PC-9 (cell line): Measurements from ENCODE around the gene TXNDC16. TPM values are rescaled to one million over a fixed set of nuclear protein-coding genes. Genes with fewer than 3 reads are reported as not detected.

ENCODE experiments used
- BruUV-seq: library from RNA; stranded (reverse); fragments of 400-500 nt; replicated peaks from 2 replicates; lab custom pipeline; 2021; lab: Mats Ljungman, UMichigan
- CTCF ChIA-PET: fragments of 300-600 bp; sonication (Branson Sonifier 250); formaldehyde crosslinking; loops from one replicate; lab custom pipeline; 2022; ENCODE audit warnings: antibody characterized with exemption; lab: Charles Lee
- POLR2A ChIA-PET: fragments of 300-600 bp; sonication (Branson Sonifier 250); formaldehyde crosslinking; loops from one replicate; lab custom pipeline; 2022; ENCODE audit warnings: antibody characterized with exemption; ENCODE audit not compliant: unreplicated experiment; lab: Charles Lee
- DNase-seq, 2 experiments: peaks; one replicate each; pipeline versions ENCODE4 v3.0.0 to v3.0.0-alpha.2; 2015 to 2022; ENCODE audit warnings: mixed read lengths in 1 of 2
- H2AFZ ChIP-seq: fragments of 200-600 bp; sonication (generic); 2 replicates; pipeline ENCODE4 v1.8.1; 2017; ENCODE audit warnings: antibody characterized with exemption
- H3F3A ChIP-seq: fragments of 200-600 bp; sonication (generic); 2 replicates; pipeline ENCODE4 v1.8.1; 2017; ENCODE audit warnings: antibody characterized with exemption, mild to moderate bottlenecking, low read depth; ENCODE audit not compliant: insufficient read depth
- H3K27ac ChIP-seq: fragments of 200-600 bp; sonication (generic); 2 replicates; pipeline ENCODE4 v1.6.1; 2016; ENCODE audit warnings: mixed run types
- H3K27me3 ChIP-seq: fragments of 200-600 bp; sonication (generic); 2 replicates; pipeline ENCODE4 v1.6.1; 2016; ENCODE audit warnings: low read depth, mixed run types; ENCODE audit not compliant: insufficient read depth
- H3K36me3 ChIP-seq: fragments of 200-600 bp; sonication (generic); 2 replicates; pipeline ENCODE4 v1.6.1; 2016; ENCODE audit warnings: low read depth, mixed run types
- H3K4me1 ChIP-seq: fragments of 200-600 bp; sonication (generic); replicated peaks from 2 replicates; pipeline ENCODE4 v1.6.1; 2016; ENCODE audit warnings: mixed run types; ENCODE audit not compliant: insufficient read depth
- H3K4me2 ChIP-seq: fragments of 200-600 bp; sonication (generic); 2 replicates; pipeline ENCODE4 v1.6.1; 2017; ENCODE audit warnings: mixed run types
- H3K4me3 ChIP-seq: fragments of 200-600 bp; sonication (generic); 2 replicates; pipeline ENCODE4 v1.6.1; 2016; ENCODE audit warnings: mixed run types
- H3K79me2 ChIP-seq: fragments of 200-600 bp; sonication (generic); 2 replicates; pipeline ENCODE4 v1.6.1; 2017; ENCODE audit warnings: low read depth, mixed run types
- H3K9me2 ChIP-seq: fragments of 200-600 bp; sonication (generic); 2 replicates; pipeline ENCODE4 v1.8.1; 2017; ENCODE audit warnings: mild to moderate bottlenecking; ENCODE audit not compliant: insufficient read depth
- H3K9me3 ChIP-seq: fragments of 200-600 bp; sonication (generic); 2 replicates; pipeline ENCODE4 v1.8.1; 2016; ENCODE audit warnings: low read depth; ENCODE audit not compliant: insufficient read depth
- H4K20me1 ChIP-seq: fragments of 200-600 bp; sonication (generic); 2 replicates; pipeline ENCODE4 v1.8.1; 2017; ENCODE audit not compliant: insufficient read depth
- EZH2 ChIP-seq: fragments of 200-600 bp; sonication (generic); IDR thresholded peaks from 2 replicates; pipeline ENCODE4 v1.8.0; 2017; ENCODE audit warnings: antibody characterized with exemption, low read depth
- intact Hi-C: fragments of 100-400 bp; cut with micrococcal nuclease; formaldehyde crosslinking; loops from one replicate; pipeline ENCODE4 v1.10.0; 2022; ENCODE audit not compliant: unreplicated experiment
- total RNA-seq: library from RNA; stranded (reverse); gene quantifications from 2 replicates; pipeline ENCODE4 v1.2.3, GENCODE V29; 2021
- TF ChIP-seq, protein P1 (sequence below): fragments of 200-600 bp; sonication (generic); conservative IDR thresholded peaks from 2 replicates; pipeline ENCODE4 v1.6.1; 2017; ENCODE audit warnings: mixed run types, antibody characterized with exemption, mild to moderate bottlenecking, moderate library complexity

TXNDC16 gene
- total RNA-seq, 1 experiment from 2014 or later: 5.7 TPM

DNA sequence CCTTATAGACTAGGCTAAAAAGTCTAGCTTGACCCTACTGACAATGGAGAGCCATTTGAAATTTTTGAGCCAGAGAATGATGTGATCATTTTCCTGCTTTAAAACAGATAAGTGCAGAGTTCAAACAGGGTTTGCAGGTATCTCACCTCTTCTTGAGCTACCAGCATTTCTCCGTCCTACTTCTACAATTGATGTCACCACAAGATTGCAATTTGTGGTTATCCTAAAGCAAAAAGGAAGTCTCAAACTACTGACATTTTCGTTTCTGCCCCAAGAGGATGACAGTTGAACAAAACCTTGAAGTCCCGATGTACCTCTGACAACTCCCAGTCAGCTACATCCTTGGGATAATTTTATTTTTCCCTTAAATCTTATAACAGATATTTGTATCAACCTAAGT is 151.5 kb downstream of the TXNDC16 start:
- no peak overlapping the region for H3K4me2 ChIP-seq
- BruUV-seq: no TSS peak
- no peaks in the 10 kb centered on the region for H4K20me1 ChIP-seq
- no peak for DNase-seq
- ChIA-PET POLR2A (no interaction called here), CTCF (no interaction called here)
- no peak overlapping the region for H2AFZ ChIP-seq
- no peak for TF ChIP-seq EZH2
- TF ChIP-seq, protein P1, sequence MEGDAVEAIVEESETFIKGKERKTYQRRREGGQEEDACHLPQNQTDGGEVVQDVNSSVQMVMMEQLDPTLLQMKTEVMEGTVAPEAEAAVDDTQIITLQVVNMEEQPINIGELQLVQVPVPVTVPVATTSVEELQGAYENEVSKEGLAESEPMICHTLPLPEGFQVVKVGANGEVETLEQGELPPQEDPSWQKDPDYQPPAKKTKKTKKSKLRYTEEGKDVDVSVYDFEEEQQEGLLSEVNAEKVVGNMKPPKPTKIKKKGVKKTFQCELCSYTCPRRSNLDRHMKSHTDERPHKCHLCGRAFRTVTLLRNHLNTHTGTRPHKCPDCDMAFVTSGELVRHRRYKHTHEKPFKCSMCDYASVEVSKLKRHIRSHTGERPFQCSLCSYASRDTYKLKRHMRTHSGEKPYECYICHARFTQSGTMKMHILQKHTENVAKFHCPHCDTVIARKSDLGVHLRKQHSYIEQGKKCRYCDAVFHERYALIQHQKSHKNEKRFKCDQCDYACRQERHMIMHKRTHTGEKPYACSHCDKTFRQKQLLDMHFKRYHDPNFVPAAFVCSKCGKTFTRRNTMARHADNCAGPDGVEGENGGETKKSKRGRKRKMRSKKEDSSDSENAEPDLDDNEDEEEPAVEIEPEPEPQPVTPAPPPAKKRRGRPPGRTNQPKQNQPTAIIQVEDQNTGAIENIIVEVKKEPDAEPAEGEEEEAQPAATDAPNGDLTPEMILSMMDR: no peak
- no peaks in the 10 kb centered on the region for H3K36me3 ChIP-seq
- intact Hi-C loops: no loop called here
- H3K4me1 ChIP-seq: no peaks in the 10 kb centered on the region
- H3F3A ChIP-seq: no peaks in the 10 kb centered on the region
- no peaks in the 10 kb centered on the region for H3K9me2 ChIP-seq
- no peak overlapping the region for H3K4me3 ChIP-seq
- no peak overlapping the region for H3K27ac ChIP-seq
- 0 out of 2 replicates have a peak, but pooled peaks cover 8% of the 10 kb centered on the region for H3K27me3 ChIP-seq
- no peaks in the 10 kb centered on the region for H3K79me2 ChIP-seq
- no peaks in the 10 kb centered on the region for H3K9me3 ChIP-seq

GRCh38 chr14:52399921-52400595 is 152.2 kb downstream of the TXNDC16 start:
- CTCF ChIA-PET: no interaction called here
- intact Hi-C loops: no loop called here
- no peak overlapping the region for H3K4me3 ChIP-seq

GRCh38 chr14:52399104-52399503 is 153.2 kb downstream of the TXNDC16 start:
- Histone ChIP-seq H3K4me1 (no peaks in the 10 kb centered on the region), H3K4me3 (no peak overlapping the region), H3K27me3 (0 out of 2 replicates have a peak, but pooled peaks cover 6% of the 10 kb centered on the region), H3K4me2 (no peak overlapping the region), H3K9me3 (no peaks in the 10 kb centered on the region), H3K9me2 (no peaks in the 10 kb centered on the region), H3K79me2 (no peaks in the 10 kb centered on the region), H4K20me1 (no peaks in the 10 kb centered on the region), H3K36me3 (no peaks in the 10 kb centered on the region), H3K27ac (no peak overlapping the region), H2AFZ (no peak overlapping the region), H3F3A (no peaks in the 10 kb centered on the region)
- no peak for DNase-seq
- BruUV-seq: no TSS peak
- POLR2A ChIA-PET: no interaction called here
- intact Hi-C loops: no loop called here
- CTCF ChIA-PET: no interaction called here
- TF ChIP-seq, protein P1: no peak

More at GRCh38 chr14:52399921-52400595, 152.2 kb downstream of the TXNDC16 start:
- no peaks in the 10 kb centered on the region for H3K9me2 ChIP-seq
- no peaks in the 10 kb centered on the region for H3K36me3 ChIP-seq
- H3K9me3 ChIP-seq: no peaks in the 10 kb centered on the region
- DNase-seq: no peak
- H3F3A ChIP-seq: no peaks in the 10 kb centered on the region
- BruUV-seq: no TSS peak
- no peaks in the 10 kb centered on the region for H3K4me1 ChIP-seq
- H3K27me3 ChIP-seq: 0 out of 2 replicates have a peak, but pooled peaks cover 8% of the 10 kb centered on the region
- no peak overlapping the region for H3K27ac ChIP-seq
- no peaks in the 10 kb centered on the region for H3K79me2 ChIP-seq
- no peaks in the 10 kb centered on the region for H4K20me1 ChIP-seq
- TF ChIP-seq, protein P1: no peak
- no peak for TF ChIP-seq EZH2
- no peak overlapping the region for H3K4me2 ChIP-seq
- H2AFZ ChIP-seq: no peak overlapping the region
- POLR2A ChIA-PET: no interaction called here
